Measurements from ENCODE around the gene AP1G1. TPM values are rescaled to one million over a fixed set of nuclear protein-coding genes. Genes with fewer than 3 reads are reported as not detected.

The AP1G1 gene
- total RNA-seq, 1 donor from 2014 or later: 51.9 TPM

GRCh38 chr16:71762186-71762585 lies 46.4 kb downstream of the AP1G1 start:
- DNase-seq (ENCODE audit: low spot score) (no peak), ATAC-seq (no peak)

- DNase-seq (ENCODE audit: low spot score) (no peak), ATAC-seq (no peak)
Observed at GRCh38 chr16:71761097-71761496, 47.5 kb downstream of the AP1G1 start.

- ATAC-seq: peak; percentile 40
Observed at GRCh38 chr16:71758293-71758760, 50.3 kb downstream of the AP1G1 start.

GRCh38 chr16:71754652-71755051 lies 54.0 kb downstream of the AP1G1 start:
- no peak for DNase-seq (ENCODE audit: low spot score)
- ATAC-seq: no peak

More at GRCh38 chr16:71758293-71758760, 50.3 kb downstream of the AP1G1 start:
- DNase-seq (ENCODE audit: low spot score): no peak

- ATAC-seq: no peak
- DNase-seq (ENCODE audit: low spot score): no peak
Observed at GRCh38 chr16:71754108-71754507, 54.5 kb downstream of the AP1G1 start.

- DNase-seq (ENCODE audit: low spot score) (no peak), ATAC-seq (no peak)
Observed at GRCh38 chr16:71748226-71748625, 60.4 kb downstream of the AP1G1 start.

GRCh38 chr16:71746442-71747046 lies 62.1 kb downstream of the AP1G1 start:
- ATAC-seq (peak; percentile 77), DNase-seq (ENCODE audit: low spot score) (no peak)

- DNase-seq (ENCODE audit: low spot score) (no peak), ATAC-seq (no peak)
Observed at GRCh38 chr16:71738855-71739254, 69.8 kb downstream of the AP1G1 start.

GRCh38 chr16:71737501-71737900 lies 71.1 kb downstream of the AP1G1 start:
- ATAC-seq: no peak
- no peak for DNase-seq (ENCODE audit: low spot score)

GRCh38 chr16:71734511-71734910 lies 74.1 kb downstream of the AP1G1 start:
- ATAC-seq (peak; percentile 19), DNase-seq (ENCODE audit: low spot score) (no peak)

- DNase-seq (ENCODE audit: low spot score): no peak
- peak; percentile 38 for ATAC-seq
Observed at GRCh38 chr16:71732587-71732986, 76.0 kb downstream of the AP1G1 start.

- DNase-seq (ENCODE audit: low spot score): no peak
- no peak for ATAC-seq
Observed at GRCh38 chr16:71727551-71728324, 80.9 kb downstream of the AP1G1 start.

- peak; percentile 8 for ATAC-seq
- no peak for DNase-seq (ENCODE audit: low spot score)
Observed at GRCh38 chr16:71726476-71727315, 81.9 kb downstream of the AP1G1 start.

GRCh38 chr16:71724320-71724751 lies 84.3 kb downstream of the AP1G1 start, which contains the start of gene PHLPP2:
Gene PHLPP2 (minus strand): TSS chr16:71724701. CDS start chr16:71714795, 9,906 bp downstream.
- ATAC-seq (no peak), DNase-seq (ENCODE audit: low spot score) (no peak)

GRCh38 chr16:71723537-71724319 lies 84.9 kb downstream of the AP1G1 start:
- peak; percentile 87 for DNase-seq (ENCODE audit: low spot score)
- peak; percentile 94 for ATAC-seq

GRCh38 chr16:71722801-71723536 lies 85.7 kb downstream of the AP1G1 start:
- DNase-seq (ENCODE audit: low spot score): peak; percentile 62
- peak; percentile 42 for ATAC-seq

- ATAC-seq: no peak
- no peak for DNase-seq (ENCODE audit: low spot score)
Observed at GRCh38 chr16:71721066-71721740, 87.4 kb downstream of the AP1G1 start.

- DNase-seq (ENCODE audit: low spot score) (no peak), ATAC-seq (no peak)
Observed at GRCh38 chr16:71712501-71712900, 96.1 kb downstream of the AP1G1 start.

GRCh38 chr16:71711789-71712188 lies 96.8 kb downstream of the AP1G1 start:
- no peak for ATAC-seq

More at GRCh38 chr16:71711789-71712188, 96.8 kb downstream of the AP1G1 start:
- no peak for DNase-seq (ENCODE audit: low spot score)
